Measurements from ENCODE around the gene PRKCA.

- no peak for TF ChIP-seq CTCF (IDR thresholded peaks at IDR 0.05)
- no peak for TF ChIP-seq POLR2A (IDR thresholded peaks at IDR 0.05)
- no peak for TF ChIP-seq POLR2AphosphoS5 (IDR thresholded peaks at IDR 0.05; ENCODE audit: insufficient read depth in 1 of 2, low read depth in 1 of 2)
Observed at GRCh38 chr17:66437476-66438026, 135.1 kb downstream of the PRKCA start.

Measured in vagina (tissue), 2 donors.